GM18519 (cell line): Measurements from ENCODE around the gene MAGI2.

Source experiments
- ATAC-seq: cut with Tn5 transposase; IDR thresholded peaks from one replicate; pipeline ENCODE4 v1.9.1; 2021; ENCODE audit warnings: mild to moderate bottlenecking, moderate library complexity; ENCODE audit not compliant: unreplicated experiment, low FRiP score

Gene MAGI2

DNA sequence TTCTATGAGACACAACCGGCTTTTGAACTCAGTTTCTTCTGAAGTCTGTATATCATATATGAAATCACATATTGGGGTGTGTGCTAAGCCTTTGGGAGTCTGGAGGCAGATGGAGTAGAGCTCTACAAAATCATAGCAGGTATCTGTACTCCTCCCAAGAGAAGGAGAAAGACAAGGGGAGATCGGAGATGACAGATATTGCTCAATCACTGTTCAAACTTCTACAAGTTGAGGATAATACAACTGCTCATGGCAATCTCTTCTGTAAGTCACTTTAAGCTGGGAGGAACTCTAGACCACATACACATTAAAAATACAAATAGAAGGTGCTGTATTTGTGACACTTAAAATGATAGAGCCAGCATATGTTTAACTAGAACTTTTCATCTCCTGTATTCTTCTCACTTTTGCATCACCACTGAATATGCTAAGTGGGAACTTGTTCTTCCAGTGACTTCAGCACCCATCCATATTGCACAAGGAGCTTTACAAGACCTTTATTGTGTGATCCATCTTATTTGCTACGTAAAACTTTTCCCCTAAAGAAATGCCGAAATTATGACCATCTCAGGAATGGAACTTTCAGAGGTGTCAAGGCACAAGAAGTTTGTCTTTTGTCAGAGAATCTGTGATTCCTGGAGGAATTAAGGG lies 1273.5 kb downstream of the MAGI2 start:
- no peak for ATAC-seq

DNA sequence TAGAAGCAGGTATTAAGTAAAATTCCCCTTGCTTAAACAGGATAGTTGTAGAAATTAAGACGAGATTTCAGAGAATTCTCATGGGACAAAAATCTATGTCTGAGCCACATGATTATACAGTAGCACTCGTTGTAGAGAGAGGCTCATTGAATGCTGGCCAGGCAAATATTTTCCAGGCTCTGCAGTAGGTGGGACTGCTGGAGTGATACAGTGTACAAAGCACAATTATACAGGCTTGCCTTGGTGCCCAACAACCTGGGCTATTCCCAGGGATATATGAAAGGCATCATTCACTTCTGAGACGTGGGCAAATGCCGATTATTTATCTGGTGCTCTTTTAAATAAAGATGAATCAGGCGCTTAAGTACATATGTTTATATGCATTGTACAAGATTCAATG lies 1274.3 kb downstream of the MAGI2 start:
- no peak for ATAC-seq

DNA sequence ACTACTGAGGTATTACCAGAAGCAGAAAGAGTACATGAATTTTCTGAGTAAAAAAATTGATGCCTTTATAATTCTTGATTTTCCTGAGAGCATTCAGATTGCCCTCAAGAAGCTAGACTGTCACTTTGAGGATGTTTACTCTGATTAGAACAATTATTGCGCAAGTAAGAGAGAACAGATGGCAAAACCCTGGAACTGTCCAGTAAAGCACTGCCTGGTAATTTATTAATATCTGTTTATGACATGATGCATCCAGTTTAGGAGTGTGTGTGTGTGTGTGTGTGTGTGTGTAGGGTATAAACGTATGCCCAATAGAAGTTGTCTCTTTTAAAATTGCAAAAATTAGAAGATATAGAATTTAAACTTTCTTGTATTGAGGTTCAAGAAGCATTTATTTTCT lies 1275.1 kb downstream of the MAGI2 start:
- no peak for ATAC-seq

DNA sequence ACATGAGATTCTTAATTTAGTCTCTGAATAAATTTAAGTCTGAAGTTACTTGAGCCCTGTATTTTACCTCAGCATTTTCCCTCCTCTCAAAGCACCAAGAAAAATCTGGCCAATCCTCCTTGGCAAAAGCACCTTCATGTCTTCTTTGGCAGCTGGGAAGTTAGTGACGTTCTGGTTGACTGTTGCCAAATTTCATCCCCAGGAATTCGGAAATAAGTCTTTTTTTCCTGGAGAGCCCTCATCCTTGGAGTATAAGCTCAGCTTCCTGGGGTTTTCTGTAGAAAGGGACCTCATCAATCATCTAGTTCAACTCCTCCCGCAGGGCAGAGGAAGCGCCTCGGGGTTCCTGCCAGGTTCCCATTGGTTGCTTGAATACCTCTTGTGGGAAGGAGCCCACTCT lies 1277.3 kb downstream of the MAGI2 start:
- ATAC-seq: no peak

DNA sequence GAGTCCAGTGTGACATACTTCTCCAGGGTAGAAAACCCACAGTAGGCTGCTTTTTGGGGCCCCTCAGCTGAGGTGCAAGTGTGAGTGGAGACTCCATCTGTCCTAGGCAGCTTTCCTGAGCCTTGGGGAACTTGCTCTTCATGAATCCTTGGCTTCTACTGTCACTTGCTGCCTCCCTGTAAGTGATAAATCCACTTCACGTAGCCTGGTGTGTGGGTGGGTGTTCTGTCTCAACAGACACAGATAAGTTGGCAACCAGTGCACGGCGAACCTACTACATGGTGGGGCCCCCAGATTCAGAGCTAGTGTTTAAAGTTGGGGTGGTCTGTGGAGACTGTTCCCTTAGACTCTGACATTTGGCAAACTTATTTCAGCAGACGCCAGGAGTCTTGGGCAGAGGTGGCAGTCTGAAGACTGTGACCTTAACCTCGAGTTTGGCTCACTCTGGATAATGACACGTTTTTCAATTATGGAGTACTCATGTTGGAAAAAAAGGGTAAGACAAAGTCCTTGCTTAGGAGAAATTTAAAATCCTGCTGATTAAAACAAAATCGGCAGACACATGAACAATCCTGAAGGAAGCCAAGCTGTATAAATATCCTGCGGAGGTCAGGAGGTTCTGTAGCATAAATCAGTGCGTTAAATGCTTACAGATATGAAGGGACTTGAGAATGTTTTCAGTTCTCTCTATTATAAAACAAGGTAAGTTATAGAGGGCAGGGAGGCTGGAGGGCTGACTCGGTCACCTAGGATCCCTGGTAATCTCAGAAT lies 1278.0 kb downstream of the MAGI2 start:
- no peak for ATAC-seq

DNA sequence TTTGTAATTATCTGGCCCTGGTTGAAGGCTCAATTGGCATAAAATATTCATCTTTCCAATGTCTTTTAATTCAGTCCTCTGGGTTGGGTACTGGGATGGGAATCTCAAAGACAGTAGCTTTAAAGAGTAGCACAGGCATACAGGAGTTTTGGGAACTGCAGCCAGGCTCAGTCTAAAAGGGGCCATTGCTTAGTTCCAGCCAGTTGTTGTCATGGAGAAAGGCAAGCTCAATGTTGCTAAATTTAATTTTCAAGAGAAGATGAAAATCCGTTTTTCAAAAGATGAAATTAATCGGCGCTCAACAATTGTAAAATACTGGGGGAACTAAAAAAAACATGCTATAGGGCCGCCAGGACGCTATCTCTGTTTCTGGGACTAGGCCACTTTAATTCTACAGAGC lies 1279.8 kb downstream of the MAGI2 start:
- no peak for ATAC-seq

DNA sequence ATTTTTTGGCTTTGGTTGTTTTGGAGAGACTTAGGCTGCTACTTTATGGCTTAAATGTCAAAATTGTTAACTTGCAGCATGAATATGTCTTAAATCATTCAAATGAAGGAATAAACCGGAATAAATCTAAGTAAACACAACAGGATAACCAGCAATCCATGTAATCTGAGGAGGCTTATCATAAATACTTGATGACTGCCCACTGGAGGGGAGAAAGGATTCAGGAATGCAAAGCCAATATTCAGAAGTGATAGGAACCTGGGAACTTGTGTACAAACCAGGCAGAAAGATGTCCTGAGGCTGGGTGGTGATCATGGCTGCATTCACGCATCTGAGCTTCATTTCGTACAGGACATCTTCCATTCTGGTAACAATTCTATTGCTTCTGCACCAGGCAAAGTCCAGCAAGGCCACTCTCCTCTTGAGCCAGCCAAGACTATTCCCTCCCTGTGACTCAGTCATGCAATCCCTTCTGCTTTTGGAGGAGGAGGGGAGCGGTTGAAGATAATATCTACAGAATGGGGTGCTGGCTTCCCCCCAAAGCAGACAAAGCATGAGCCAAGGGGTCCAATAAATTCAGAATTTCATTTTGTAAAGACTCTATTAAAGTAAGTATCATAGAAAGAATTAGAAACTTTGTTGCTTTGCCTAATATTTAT lies 1280.4 kb downstream of the MAGI2 start:
- ATAC-seq: no peak

DNA sequence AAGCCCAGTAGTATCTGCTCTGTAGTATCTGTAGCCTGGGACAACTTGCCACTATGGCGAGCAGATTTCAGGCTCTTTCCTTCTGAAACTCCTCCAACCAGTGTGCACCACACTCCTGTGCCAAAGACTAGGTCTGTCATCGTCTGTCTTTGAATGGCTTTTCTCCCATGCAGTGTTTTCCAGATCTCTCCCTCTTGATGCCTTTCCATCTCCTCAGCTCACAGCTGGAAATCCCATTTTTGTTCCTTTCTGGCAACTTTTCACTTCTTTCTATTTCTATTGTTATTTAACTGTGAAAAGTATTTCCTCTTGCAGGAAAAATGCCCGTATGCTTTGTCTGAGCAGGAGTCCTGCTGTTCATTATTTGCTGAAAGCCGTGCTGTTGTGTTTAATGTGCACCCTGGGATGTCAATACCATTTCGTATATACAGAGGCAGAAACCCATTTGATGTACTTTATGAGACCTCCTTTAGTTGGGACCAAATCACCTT lies 1281.2 kb downstream of the MAGI2 start:
- ATAC-seq: no peak

DNA sequence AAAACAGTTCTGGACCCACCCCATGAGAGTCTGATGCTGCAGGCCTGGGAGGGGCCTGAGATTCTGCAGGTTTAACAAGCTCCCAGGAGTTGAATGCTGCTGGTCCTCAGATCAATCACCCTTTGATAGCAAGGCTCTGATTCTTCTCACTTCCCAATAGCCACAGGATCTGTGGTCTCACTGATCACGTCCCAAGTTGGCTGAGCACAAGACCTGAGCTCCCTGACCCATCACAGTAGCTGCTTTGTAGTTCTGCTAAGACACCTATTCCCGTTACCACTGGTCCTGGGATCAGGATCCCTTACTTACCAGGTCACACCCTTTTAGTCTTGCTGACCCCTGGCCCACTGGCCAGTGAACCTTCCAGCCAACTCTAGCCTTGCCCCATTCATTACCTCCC lies 1282.1 kb downstream of the MAGI2 start:
- ATAC-seq: no peak

DNA sequence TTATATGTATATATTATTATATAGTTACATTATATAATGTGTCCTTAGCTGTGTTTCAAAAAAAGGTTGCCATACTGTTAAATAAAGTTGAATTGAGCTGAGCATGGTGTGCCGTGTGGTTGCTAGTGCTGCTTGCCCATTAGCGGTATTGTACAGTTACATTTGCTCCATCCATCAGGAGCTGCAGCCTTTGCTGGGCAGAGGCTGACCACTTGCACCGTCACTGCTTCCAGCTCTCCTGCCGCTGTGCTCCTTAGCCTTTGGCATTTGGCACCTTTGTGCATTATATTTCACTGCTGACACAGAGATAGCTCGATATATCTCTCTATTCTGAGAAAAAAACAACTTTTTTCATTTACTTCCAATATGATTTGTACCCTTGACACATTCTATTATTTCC lies 1282.7 kb downstream of the MAGI2 start:
- ATAC-seq: no peak

DNA sequence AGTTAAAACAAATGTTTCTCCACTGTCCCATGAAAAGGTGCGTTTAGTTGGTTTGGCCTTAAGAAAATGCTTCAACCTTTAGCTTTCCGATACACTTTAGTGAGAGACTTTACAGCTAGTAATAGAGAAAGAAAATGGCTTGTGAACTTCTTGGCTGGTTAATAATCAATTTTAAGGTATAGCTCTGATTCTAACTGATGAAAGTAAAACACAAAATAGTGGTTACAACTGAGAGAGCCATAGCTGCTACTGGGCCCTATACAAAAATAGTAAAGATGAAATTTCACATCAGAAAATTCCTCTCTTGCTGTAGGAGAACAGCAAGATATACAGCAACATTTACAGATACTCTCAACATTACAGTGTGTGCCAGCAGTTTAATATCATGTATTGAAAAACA lies 1283.5 kb downstream of the MAGI2 start:
- ATAC-seq: no peak

DNA sequence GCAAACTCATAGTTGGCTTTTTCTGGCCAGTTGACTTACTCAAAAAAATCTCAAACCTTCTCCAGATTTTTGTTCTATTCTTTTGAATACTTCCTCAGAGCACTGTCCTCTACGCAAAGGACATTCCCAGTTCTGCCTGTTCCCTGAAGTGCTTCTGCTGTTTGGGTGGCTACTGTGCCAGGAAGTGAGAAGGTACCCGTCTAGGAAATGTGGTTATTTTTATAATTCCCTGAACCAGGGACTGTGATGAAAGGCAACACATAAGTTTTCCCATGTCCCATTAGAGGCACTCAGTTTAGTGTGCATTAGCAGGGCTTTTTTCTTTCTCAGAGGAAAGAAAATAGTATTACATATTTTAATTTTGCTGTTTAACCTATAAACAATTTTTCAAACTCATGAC lies 1284.6 kb downstream of the MAGI2 start:
- no peak for ATAC-seq

DNA sequence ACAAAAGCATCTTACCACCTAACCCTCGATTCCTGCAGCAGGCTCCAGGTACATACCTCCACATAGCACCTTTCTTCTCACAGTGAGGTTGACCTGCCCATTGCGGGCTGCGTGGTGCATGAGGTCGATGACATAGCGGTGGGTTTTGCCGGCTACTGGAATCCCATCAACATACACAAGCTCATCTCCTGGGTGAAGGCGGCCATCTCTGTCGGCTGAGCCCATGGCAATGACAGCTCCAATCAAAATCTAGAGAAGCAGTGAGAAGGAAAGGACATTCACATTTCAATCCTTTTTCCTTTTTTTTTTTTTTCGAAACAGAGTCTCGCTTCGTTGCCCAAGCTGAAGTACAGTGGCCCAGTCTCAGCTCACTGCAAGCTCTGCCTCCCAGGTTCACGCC lies 1285.6 kb downstream of the MAGI2 start:
- no peak for ATAC-seq

DNA sequence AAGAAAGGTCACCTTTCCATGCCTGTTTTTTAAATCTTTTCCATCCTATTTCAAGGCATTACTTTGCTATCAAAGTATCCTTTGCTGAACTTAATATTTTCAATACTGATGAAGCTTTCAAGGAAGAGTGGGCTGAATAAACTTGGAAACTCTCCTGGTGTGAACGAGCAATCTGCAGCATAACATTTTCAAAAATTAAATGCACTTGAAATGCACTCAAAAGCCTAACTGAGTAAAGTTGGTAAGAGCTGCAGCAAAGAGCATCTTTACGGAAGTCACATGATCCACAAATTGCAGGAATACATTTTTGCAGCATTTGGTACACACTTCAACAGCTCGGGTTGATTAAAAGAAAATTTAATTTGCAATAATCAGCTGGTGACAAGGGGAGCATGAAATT lies 1287.6 kb downstream of the MAGI2 start:
- ATAC-seq: no peak

DNA sequence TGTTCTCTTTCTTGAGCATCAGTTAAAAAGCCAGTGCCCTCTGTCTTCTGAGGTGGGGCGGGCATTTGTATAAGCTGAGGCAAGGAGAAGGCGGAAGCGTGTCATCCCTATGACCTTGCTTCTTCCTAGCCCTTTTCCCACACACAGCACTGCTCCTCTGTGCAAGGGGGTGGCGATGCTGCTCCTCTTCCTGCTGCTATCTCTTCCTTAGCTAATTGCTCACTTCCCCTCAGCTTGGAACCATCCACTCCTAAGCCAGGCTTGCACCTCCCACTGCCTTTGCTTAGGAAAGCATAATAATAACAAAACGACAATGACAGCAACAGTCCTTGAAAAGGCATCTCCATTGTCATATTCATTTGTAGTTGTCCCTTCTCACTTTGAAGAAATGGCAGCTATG lies 1288.0 kb downstream of the MAGI2 start:
- ATAC-seq: no peak

DNA sequence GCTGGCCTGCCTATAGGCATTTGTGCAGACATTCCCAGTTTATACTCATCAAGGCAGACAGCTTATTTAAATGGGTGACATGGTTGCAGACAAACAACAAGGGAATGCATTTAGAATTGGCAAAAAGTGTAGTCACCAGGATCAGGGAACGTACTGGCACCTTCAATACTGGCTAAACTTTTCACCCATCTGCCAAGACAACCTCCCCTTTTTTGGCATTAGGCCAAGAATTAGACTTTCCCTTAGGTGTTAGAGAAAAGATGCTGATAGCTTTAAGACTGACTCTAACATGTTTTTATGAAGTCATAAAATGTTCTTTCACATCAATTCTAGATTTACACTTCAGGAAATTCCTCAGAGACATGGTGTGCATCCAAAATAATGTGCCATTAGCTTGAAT lies 1289.0 kb downstream of the MAGI2 start:
- no peak for ATAC-seq

DNA sequence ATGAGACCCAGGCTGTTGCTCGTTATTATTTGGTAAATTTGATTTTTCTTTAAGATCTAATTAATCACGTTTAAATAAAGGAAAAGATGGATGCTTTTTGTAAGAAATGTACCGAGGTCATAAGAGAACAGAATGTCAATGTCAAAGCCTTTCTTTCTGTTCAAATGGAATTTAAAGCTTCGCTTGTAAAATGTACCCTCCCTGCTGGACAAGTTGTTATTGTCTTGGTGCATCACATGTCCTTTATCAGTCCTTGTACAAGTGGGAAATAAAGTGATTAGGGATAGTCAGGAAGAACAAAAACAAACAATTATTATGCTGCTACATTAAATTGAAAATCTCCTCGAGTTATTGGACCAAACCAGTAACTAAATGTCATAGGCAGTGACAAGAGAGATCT lies 1291.7 kb downstream of the MAGI2 start:
- no peak for ATAC-seq

DNA sequence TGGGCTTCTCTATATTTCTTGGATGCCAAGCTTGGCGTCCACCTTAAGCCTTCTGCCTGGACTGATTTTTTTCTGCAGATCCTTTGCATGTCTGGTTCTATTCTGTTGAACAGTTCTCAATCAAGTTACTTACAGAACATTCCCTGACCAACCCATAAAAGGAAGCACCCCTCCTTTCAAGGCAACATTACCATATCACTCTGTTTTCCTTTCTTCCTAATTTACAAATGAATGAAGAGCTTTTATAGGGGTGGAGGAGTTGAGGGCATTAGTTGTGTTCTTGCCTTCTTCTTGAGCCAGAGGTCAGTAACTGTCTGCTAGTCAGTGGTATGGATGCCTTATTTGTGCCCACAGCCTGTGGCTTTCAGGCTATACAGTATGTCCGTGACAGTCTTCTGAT lies 1293.9 kb downstream of the MAGI2 start:
- no peak for ATAC-seq

DNA sequence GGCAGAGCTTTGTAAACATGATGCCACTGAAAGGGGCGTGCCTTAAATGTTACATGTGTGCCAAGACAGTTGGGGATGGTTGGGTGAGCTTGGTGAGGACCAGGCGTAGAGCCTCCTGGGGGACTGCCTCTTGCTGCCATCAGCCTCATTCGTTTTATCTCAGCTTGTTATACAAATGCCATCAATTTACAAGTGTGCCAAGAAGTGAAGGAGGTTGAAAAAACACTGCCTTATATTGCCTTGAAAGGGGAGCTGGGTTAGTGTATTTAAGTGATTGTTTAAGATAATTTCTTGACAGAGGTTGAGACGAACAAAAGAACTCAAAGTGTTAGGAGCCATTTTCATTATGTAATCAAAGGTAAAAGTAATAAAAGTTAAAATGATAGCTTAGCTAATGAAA lies 1300.2 kb downstream of the MAGI2 start:
- ATAC-seq: no peak

DNA sequence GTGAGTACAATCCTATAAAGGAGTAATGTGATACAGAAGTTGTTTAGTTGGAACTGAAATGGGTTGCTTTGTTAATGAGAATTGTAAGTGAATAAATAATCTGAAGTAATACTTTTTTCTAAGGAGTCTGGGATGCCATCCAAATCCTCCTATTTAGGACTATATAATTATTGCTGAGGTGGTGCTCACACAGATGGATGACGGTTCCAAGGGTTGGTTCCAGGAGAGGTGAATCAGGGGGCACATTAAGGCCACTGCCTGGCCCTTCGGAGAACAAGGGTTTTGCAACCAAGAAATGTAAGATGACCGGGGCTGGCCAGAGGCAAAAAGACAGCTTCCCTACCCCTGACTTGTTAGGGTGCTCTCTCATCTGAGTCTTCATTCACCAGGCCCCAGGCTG lies 1302.2 kb downstream of the MAGI2 start:
- no peak for ATAC-seq

DNA sequence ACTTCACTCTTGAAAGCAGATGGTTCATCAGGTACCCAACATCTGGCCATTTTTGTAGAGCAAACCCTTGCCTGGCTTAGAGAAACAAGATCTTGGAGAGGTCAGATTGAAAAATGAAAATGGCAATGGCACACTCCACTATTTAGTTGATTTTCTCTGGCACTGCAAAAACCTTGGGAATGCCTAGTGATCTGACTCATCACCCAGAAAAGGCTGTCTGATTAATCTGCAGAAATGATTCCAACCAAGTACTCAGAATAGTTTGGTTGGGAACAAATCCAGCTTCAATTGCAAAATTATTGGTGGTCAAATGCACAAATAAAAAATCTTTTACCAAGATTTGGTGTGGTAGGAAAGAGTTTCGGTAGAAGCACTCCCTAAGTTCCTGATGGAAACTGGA lies 1303.7 kb downstream of the MAGI2 start:
- ATAC-seq: no peak
